Body of pancreas (tissue), 4 donors: ENCODE measurements around the gene PGK2. TPM values are rescaled to one million over a fixed set of nuclear protein-coding genes. Genes with fewer than 3 reads are reported as not detected.

ENCODE experiments used
- ATAC-seq: fragments of 150-250 bp; one replicate; pipeline ENCODE4 v1.9.1; 2016
- DNase-seq, 4 donors: peaks; one replicate each; pipeline ENCODE4 v3.0.0-alpha.2; 2019
- H3K27ac ChIP-seq, 4 donors: fragments of 200-600 bp; sonication (generic); 1 replicate in 3 of 4; 2 replicates in 1 of 4; pipeline versions ENCODE4 v1.5.1 to v1.6.1; 2016 to 2019; ENCODE audit warnings: mild to moderate bottlenecking in 1 of 4, mixed read lengths in 1 of 4, moderate library complexity in 1 of 4
- H3K27me3 ChIP-seq, 2 donors: fragments of 200-600 bp; sonication (generic); one replicate each; pipeline ENCODE4 v1.6.0; 2016; ENCODE audit warnings: mild to moderate bottlenecking in 1 of 2
- H3K36me3 ChIP-seq, 2 donors: fragments of 200-600 bp; sonication (generic); replicated peaks in 1 of 2; 2 replicates each; pipeline ENCODE4 v1.5.1; 2016; ENCODE audit warnings: low read depth in 2 of 2; ENCODE audit not compliant: insufficient read depth in 1 of 2
- H3K4me1 ChIP-seq: fragments of 200-600 bp; sonication (generic); one replicate; pipeline ENCODE4 v1.6.0; 2016
- H3K4me3 ChIP-seq, 2 donors: fragments of 200-600 bp; sonication (generic); 1 replicate in 1 of 2; 2 replicates in 1 of 2; pipeline ENCODE4 v1.5.1; 2016 to 2019
- H3K9me3 ChIP-seq, 3 donors: fragments of 200-600 bp; sonication (generic); 1 replicate in 2 of 3; 2 replicates in 1 of 3; pipeline ENCODE4 v1.5.1; 2016
- POLR2A ChIP-seq, 3 donors: fragments of 450-650 bp; IDR thresholded peaks; one replicate each; pipeline ENCODE4 v1.6.1; 2016; ENCODE audit warnings: antibody characterized with exemption in 3 of 3, mild to moderate bottlenecking in 2 of 3
- WGBS, 2 donors: methylation state at CpG; one replicate each; pipeline ENCODE4 v1.1.5; 2017; 5-methylcytosine and 5-hydroxymethylcytosine counted together
- intact Hi-C: fragments of 100-400 bp; cut with DNase I; formaldehyde crosslinking; loops from one replicate; pipeline ENCODE4 v1.15.1; 2023
- total RNA-seq, 2 donors: library from RNA; depleted of rRNA; stranded (reverse); fragments of >200 nt; gene quantifications; one replicate each; pipeline ENCODE4 v1.1.0, GENCODE V29; 2016
- TF ChIP-seq, protein P1 (sequence below), 7 experiments: fragments of 450-650 bp in 4 of 7; fragments of 200-600 bp in 3 of 7; sonication (generic) in 3 of 7; IDR thresholded peaks; one replicate each; pipeline ENCODE4 v1.5.1; 2016 to 2019; ENCODE audit warnings: antibody characterized with exemption in 7 of 7

PGK2 gene
- total RNA-seq = not detected

DNA sequence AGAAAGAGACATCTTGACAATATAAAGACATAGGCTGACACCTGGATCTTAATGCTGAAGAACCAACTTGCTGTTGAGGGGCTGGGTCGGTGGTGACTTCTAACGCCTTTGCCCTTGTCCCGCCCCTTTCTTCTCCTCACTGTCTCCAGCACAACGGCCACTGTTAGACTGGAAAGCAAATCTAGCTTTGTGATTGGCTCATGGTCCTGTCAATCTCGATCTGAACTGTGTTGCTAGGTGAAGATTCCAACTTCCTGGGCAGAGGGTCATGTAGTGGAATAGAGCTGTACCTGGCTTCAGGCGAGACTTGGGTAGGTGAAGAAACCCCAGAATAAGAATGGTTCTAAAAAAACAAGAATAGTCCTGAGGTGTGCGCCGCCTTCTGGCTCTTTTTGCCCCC, at the start of gene PGK2:
PGK2 (minus strand) TSS at position 110 of the 400 bp plus-strand sequence; CDS start at position 12, 98 bp downstream.
- WGBS, 2 donors = 80 to 83% methylated on average over 8 of the region's 8 CpGs
- no peak within 1 kb of the TSS for H3K4me3 ChIP-seq
- no peaks in the 10 kb centered on the region for H3K36me3 ChIP-seq
- ATAC-seq (no peak), DNase-seq (no peak)
- no peaks in the 10 kb centered on the region for H3K4me1 ChIP-seq
- no peaks in the 10 kb centered on the region for H3K27me3 ChIP-seq
- no peak within 1 kb of the TSS for H3K27ac ChIP-seq
- intact Hi-C loops = no loop called here
- H3K9me3 ChIP-seq = no peaks in the 10 kb centered on the region
- no peak for TF ChIP-seq POLR2A (IDR thresholded peaks at IDR 0.05)
- TF ChIP-seq, protein P1, sequence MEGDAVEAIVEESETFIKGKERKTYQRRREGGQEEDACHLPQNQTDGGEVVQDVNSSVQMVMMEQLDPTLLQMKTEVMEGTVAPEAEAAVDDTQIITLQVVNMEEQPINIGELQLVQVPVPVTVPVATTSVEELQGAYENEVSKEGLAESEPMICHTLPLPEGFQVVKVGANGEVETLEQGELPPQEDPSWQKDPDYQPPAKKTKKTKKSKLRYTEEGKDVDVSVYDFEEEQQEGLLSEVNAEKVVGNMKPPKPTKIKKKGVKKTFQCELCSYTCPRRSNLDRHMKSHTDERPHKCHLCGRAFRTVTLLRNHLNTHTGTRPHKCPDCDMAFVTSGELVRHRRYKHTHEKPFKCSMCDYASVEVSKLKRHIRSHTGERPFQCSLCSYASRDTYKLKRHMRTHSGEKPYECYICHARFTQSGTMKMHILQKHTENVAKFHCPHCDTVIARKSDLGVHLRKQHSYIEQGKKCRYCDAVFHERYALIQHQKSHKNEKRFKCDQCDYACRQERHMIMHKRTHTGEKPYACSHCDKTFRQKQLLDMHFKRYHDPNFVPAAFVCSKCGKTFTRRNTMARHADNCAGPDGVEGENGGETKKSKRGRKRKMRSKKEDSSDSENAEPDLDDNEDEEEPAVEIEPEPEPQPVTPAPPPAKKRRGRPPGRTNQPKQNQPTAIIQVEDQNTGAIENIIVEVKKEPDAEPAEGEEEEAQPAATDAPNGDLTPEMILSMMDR (IDR thresholded peaks at IDR 0.05) = no peak

DNA sequence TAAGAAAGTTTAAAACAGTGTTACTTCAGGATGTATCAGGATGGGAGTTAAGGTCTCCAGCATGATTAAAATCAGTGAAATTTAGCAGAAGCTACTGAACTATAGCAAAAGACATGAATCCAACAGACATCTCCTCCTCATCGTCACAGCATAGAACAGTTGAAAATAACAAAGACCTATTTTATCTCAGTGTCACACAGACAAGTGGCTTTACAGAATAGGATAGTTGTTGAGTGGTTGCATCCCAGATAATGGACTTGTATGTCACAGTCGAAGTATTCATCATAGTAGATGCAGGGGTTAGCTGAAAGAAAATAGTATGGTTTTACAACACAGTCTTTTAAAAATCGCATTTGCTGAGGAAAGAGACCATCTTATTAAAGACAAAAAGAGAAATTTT, 48.1 kb upstream of the PGK2 start:
- intact Hi-C loops = no loop called here
- no peak for TF ChIP-seq POLR2A (IDR thresholded peaks at IDR 0.05)
- TF ChIP-seq, protein P1 (IDR thresholded peaks at IDR 0.05) = no peak
- Histone ChIP-seq H3K27me3 (no peaks in the 10 kb centered on the region), H3K4me1 (no peaks in the 10 kb centered on the region), H3K9me3 (no peaks in the 10 kb centered on the region), H3K4me3 (no peak overlapping the region), H3K36me3 (no peaks in the 10 kb centered on the region), H3K27ac (no peak overlapping the region)
- WGBS, 2 donors = 74 to 79% methylated on average over 3 of the region's 3 CpGs
- DNase-seq (no peak), ATAC-seq (no peak)

DNA sequence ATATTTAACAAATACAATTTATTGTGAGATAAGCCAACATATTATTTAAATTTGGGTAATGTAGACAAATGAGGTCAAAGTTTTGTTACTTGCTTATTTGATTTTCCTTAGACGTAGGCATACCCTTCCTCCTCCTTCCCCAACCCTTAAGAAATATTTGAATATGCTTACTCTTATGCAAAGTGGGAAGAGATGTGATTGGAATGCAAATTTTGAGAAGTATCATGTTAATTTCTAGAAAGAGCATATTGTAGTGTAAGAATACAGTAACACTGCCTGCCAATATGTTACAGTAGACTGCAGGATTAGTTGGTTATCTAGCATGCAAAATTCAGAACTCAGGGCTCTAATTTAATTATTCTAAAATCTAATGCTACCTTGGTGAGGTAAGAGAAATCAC, 46.3 kb upstream of the PGK2 start:
- WGBS, 2 donors = 64 to 90% methylated on average over 1 of the region's 1 CpG
- TF ChIP-seq POLR2A (IDR thresholded peaks at IDR 0.05) = no peak
- TF ChIP-seq, protein P1 (IDR thresholded peaks at IDR 0.05) = no peak
- H3K27me3 ChIP-seq = no peaks in the 10 kb centered on the region
- no peak overlapping the region for H3K27ac ChIP-seq
- no peaks in the 10 kb centered on the region for H3K9me3 ChIP-seq
- no peaks in the 10 kb centered on the region for H3K4me1 ChIP-seq
- H3K36me3 ChIP-seq = no peaks in the 10 kb centered on the region
- no peak for ATAC-seq
- no peak for DNase-seq
- H3K4me3 ChIP-seq = no peak overlapping the region
- intact Hi-C loops = no loop called here

DNA sequence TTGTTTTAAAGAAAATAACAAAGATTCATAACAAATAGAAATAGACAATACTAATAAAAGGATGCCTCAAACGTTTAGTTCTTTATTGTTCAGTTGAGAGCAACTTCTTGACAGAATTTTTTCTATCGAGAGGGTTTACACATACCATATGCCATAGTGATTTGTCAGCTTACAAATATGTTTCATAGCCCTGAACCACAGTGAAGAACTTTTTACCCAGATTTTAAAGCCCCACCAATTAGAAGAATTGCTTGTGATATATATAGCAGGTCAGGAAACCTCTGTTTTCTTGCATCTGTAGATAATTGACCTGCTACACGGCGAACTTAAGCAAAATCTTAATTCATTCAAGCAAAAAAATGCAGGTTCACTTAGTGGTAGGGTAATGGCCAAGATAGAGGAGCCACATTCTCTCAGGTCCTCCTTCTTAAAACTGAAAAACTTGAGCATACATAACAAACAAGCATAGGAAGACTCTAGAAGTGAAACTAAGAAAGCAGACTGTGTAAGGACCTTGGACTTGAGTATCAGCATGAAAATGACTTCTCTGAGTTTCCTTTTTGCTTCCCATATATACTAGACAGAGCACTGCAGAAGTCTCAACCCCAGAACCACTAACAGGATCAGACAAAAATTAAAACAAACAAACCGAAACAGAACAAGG, 39.8 kb upstream of the PGK2 start:
- DNase-seq (no peak), ATAC-seq (no peak)
- Histone ChIP-seq H3K9me3 (no peaks in the 10 kb centered on the region), H3K27me3 (no peaks in the 10 kb centered on the region), H3K4me1 (no peaks in the 10 kb centered on the region), H3K4me3 (no peak overlapping the region), H3K27ac (no peak overlapping the region), H3K36me3 (no peaks in the 10 kb centered on the region)
- intact Hi-C loops = no loop called here
- 41 to 59% methylated on average over 5 of the region's 5 CpGs for WGBS, 2 donors
- no peak for TF ChIP-seq POLR2A (IDR thresholded peaks at IDR 0.05)
- TF ChIP-seq, protein P1 (IDR thresholded peaks at IDR 0.05) = no peak

DNA sequence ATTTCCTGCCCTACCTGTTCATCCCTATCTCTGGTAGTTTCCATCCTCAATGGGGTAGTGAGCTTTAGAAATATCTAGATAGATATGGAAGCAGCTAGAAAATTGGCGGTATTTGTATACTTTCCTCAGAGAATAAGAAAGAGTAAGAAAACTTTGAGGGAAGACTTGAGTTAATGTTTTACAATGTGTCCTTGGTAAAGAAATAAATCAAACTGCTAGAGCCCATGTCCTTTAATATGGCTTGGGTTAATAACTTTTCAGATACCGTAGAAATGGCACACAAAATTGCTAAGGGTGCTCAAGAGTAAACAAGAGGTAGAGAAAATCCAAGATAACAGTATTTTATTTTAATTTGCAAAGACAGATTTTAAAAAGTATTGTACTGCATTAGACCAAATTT, 28.1 kb upstream of the PGK2 start:
- no peaks in the 10 kb centered on the region for H3K27me3 ChIP-seq
- intact Hi-C loops = no loop called here
- ATAC-seq (no peak), DNase-seq (no peak)
- H3K27ac ChIP-seq = no peak overlapping the region
- no peak overlapping the region for H3K4me3 ChIP-seq
- TF ChIP-seq, protein P1 (IDR thresholded peaks at IDR 0.05) = no peak
- TF ChIP-seq POLR2A (IDR thresholded peaks at IDR 0.05) = no peak
- H3K4me1 ChIP-seq = peaks cover 11% of the 10 kb centered on the region
- 23 to 25% methylated on average over 2 of the region's 2 CpGs for WGBS, 2 donors
- H3K9me3 ChIP-seq = no peaks in the 10 kb centered on the region
- H3K36me3 ChIP-seq = no peaks in the 10 kb centered on the region
